Measurements from ENCODE around the gene TXNL4B. TPM values are rescaled to one million over a fixed set of nuclear protein-coding genes. Genes with fewer than 3 reads are reported as not detected.

Gene TXNL4B
- total RNA-seq, 2 experiments from 2014 or later, result 14.8 to 16.0 TPM

- CTCF ChIA-PET, result interaction anchor here (1.1 kb wide), 1 partner anchor 22 kb away, joined by 3 read pairs; no protein-coding TSS in a partner anchor
- H3K27me3 Mint-ChIP-seq, result no peaks in the 10 kb centered on the region
- POLR2A ChIA-PET, result no interaction called here
- H3K4me1 Mint-ChIP-seq, result no peaks in the 10 kb centered on the region
- no peak overlapping the region for H3K4me3 Mint-ChIP-seq
- DNase-seq, result no peak
- H3K36me3 Mint-ChIP-seq (ENCODE audit: low read depth), result peaks cover 61% of the 10 kb centered on the region
- H3K9me3 Mint-ChIP-seq, result no peaks in the 10 kb centered on the region
- no peak overlapping the region for H3K27ac Mint-ChIP-seq
These were observed 15.9 kb upstream of the TXNL4B start for GRCh38 chr16:72109300-72109699.

GRCh38 chr16:72108353-72109102 is 15.1 kb upstream of the TXNL4B start:
- no peak for DNase-seq
- Mint-ChIP-seq H3K27me3 (no peaks in the 10 kb centered on the region), H3K27ac (no peak overlapping the region), H3K4me3 (no peak overlapping the region), H3K9me3 (no peaks in the 10 kb centered on the region), H3K36me3 (ENCODE audit: low read depth) (peaks cover 64% of the 10 kb centered on the region), H3K4me1 (no peaks in the 10 kb centered on the region)
- POLR2A ChIA-PET, result no interaction called here
- CTCF ChIA-PET, result no interaction called here

- Mint-ChIP-seq H3K4me3 (no peak overlapping the region), H3K9me3 (no peaks in the 10 kb centered on the region), H3K4me1 (no peaks in the 10 kb centered on the region), H3K36me3 (ENCODE audit: low read depth) (peaks cover 69% of the 10 kb centered on the region), H3K27me3 (no peaks in the 10 kb centered on the region), H3K27ac (no peak overlapping the region)
- no peak for DNase-seq
- ChIA-PET CTCF (no interaction called here), POLR2A (no interaction called here)
These were observed 14.0 kb upstream of the TXNL4B start for GRCh38 chr16:72107371-72107770.

GRCh38 chr16:72105978-72106377 is 12.6 kb upstream of the TXNL4B start:
- Mint-ChIP-seq H3K27ac (no peak overlapping the region), H3K9me3 (no peaks in the 10 kb centered on the region), H3K27me3 (no peaks in the 10 kb centered on the region), H3K36me3 (ENCODE audit: low read depth) (peaks cover 72% of the 10 kb centered on the region), H3K4me3 (no peak overlapping the region), H3K4me1 (no peaks in the 10 kb centered on the region)
- DNase-seq, result no peak
- ChIA-PET POLR2A (no interaction called here), CTCF (interaction anchor here (0.6 to 1.7 kb wide), 2 partner anchors 9 to 11 kb away, joined by 3 read pairs; no protein-coding TSS in a partner anchor)

- Mint-ChIP-seq H3K9me3 (no peaks in the 10 kb centered on the region), H3K4me1 (no peaks in the 10 kb centered on the region), H3K36me3 (ENCODE audit: low read depth) (peaks cover 69% of the 10 kb centered on the region), H3K27me3 (no peaks in the 10 kb centered on the region), H3K27ac (no peak overlapping the region), H3K4me3 (no peak overlapping the region)
- CTCF ChIA-PET, result interaction anchor here (1.5 to 1.7 kb wide), 2 partner anchors 10 to 12 kb away, joined by 3 to 4 read pairs; partner anchors contain the start of genes DHX38 and TXNL4B
- no peak for DNase-seq
- POLR2A ChIA-PET, result no interaction called here
These were observed 11.5 kb upstream of the TXNL4B start for GRCh38 chr16:72104905-72105304.

- DNase-seq, result no peak
- Mint-ChIP-seq H3K27me3 (no peaks in the 10 kb centered on the region), H3K4me3 (no peak overlapping the region), H3K4me1 (peaks cover 4% of the 10 kb centered on the region), H3K27ac (no peak overlapping the region), H3K36me3 (ENCODE audit: low read depth) (peaks cover 73% of the 10 kb centered on the region), H3K9me3 (no peaks in the 10 kb centered on the region)
- CTCF ChIA-PET, result interaction anchor here (1.4 kb wide), 1 partner anchor 27 kb away, joined by 4 read pairs; no protein-coding TSS in a partner anchor
- POLR2A ChIA-PET, result no interaction called here
These were observed 7.8 kb upstream of the TXNL4B start for GRCh38 chr16:72101195-72101594.

- peaks cover 64% of the 10 kb centered on the region for H3K36me3 Mint-ChIP-seq (ENCODE audit: low read depth)
- H3K4me3 Mint-ChIP-seq, result no peak overlapping the region
- no peaks in the 10 kb centered on the region for H3K27me3 Mint-ChIP-seq
- H3K9me3 Mint-ChIP-seq, result no peaks in the 10 kb centered on the region
- peaks cover 17% of the 10 kb centered on the region for H3K4me1 Mint-ChIP-seq
- no peak overlapping the region for H3K27ac Mint-ChIP-seq
- peak; percentile 68 for DNase-seq
- POLR2A ChIA-PET, result no interaction called here
- CTCF ChIA-PET, result no interaction called here
These were observed 6.0 kb upstream of the TXNL4B start for GRCh38 chr16:72099377-72099818.

- Mint-ChIP-seq H3K27ac (no peak overlapping the region), H3K36me3 (ENCODE audit: low read depth) (peaks cover 60% of the 10 kb centered on the region), H3K9me3 (no peaks in the 10 kb centered on the region), H3K4me1 (peaks cover 17% of the 10 kb centered on the region), H3K4me3 (no peak overlapping the region), H3K27me3 (no peaks in the 10 kb centered on the region)
- ChIA-PET POLR2A (interaction anchor here (0.7 kb wide), 1 partner anchor 14 kb away, joined by 7 read pairs; no protein-coding TSS in a partner anchor), CTCF (no interaction called here)
- no peak for DNase-seq
These were observed 5.5 kb upstream of the TXNL4B start for GRCh38 chr16:72098936-72099335.

GRCh38 chr16:72094266-72094610 is 818 bp upstream of the TXNL4B start:
- CTCF ChIA-PET, result interaction anchor here (1.2 to 1.4 kb wide), 2 partner anchors 23 to 31 kb away, joined by 3 to 4 read pairs; no protein-coding TSS in a partner anchor

GRCh38 chr16:72092832-72093447 is 480 bp downstream of the TXNL4B start:
- ChIA-PET POLR2A (no interaction called here), CTCF (interaction anchor here (0.6 to 1.7 kb wide), 5 partner anchors 9 to 528 kb away, joined by 3 to 4 read pairs (median 3); no protein-coding TSS in a partner anchor)
- peak overlapping the region; percentile 97 for H3K4me3 Mint-ChIP-seq
- H3K9me3 Mint-ChIP-seq, result no peaks in the 10 kb centered on the region
- no peak for DNase-seq
- no peaks in the 10 kb centered on the region for H3K27me3 Mint-ChIP-seq
- peaks cover 39% of the 10 kb centered on the region for H3K4me1 Mint-ChIP-seq
- peak overlapping the region; percentile 98 for H3K27ac Mint-ChIP-seq
- H3K36me3 Mint-ChIP-seq (ENCODE audit: low read depth), result peaks cover 36% of the 10 kb centered on the region

More at GRCh38 chr16:72094266-72094610, 818 bp upstream of the TXNL4B start:
- peaks cover 39% of the 10 kb centered on the region for H3K4me1 Mint-ChIP-seq
- H3K9me3 Mint-ChIP-seq, result no peaks in the 10 kb centered on the region
- H3K27ac Mint-ChIP-seq, result peak overlapping the region; percentile 98
- POLR2A ChIA-PET, result no interaction called here
- no peak for DNase-seq
- H3K4me3 Mint-ChIP-seq, result peak overlapping the region; percentile 97
- H3K27me3 Mint-ChIP-seq, result no peaks in the 10 kb centered on the region
- peaks cover 35% of the 10 kb centered on the region for H3K36me3 Mint-ChIP-seq (ENCODE audit: low read depth)

GRCh38 chr16:72091217-72091616 is 2.2 kb downstream of the TXNL4B start:
- Mint-ChIP-seq H3K27ac (no peak overlapping the region), H3K4me1 (peaks cover 35% of the 10 kb centered on the region), H3K27me3 (no peaks in the 10 kb centered on the region), H3K9me3 (no peaks in the 10 kb centered on the region), H3K4me3 (peak overlapping the region; percentile 9), H3K36me3 (ENCODE audit: low read depth) (peaks cover 30% of the 10 kb centered on the region)
- ChIA-PET POLR2A (no interaction called here), CTCF (no interaction called here)
- DNase-seq, result no peak

- H3K27ac Mint-ChIP-seq, result no peak overlapping the region
- no peaks in the 10 kb centered on the region for H3K4me1 Mint-ChIP-seq
- H3K36me3 Mint-ChIP-seq (ENCODE audit: low read depth), result peaks cover 43% of the 10 kb centered on the region
- CTCF ChIA-PET, result interaction anchor here (0.6 to 2.0 kb wide), 2 partner anchors 10 kb away, joined by 3 to 4 read pairs; no protein-coding TSS in a partner anchor
- no peaks in the 10 kb centered on the region for H3K27me3 Mint-ChIP-seq
- DNase-seq, result no peak
- H3K9me3 Mint-ChIP-seq, result peaks cover 9% of the 10 kb centered on the region
- POLR2A ChIA-PET, result no interaction called here
- no peak overlapping the region for H3K4me3 Mint-ChIP-seq
These were observed 8.4 kb downstream of the TXNL4B start for GRCh38 chr16:72085002-72085401.

- no peaks in the 10 kb centered on the region for H3K27me3 Mint-ChIP-seq
- ChIA-PET POLR2A (interaction anchor here (0.6 kb wide), 1 partner anchor 14 kb away, joined by 7 read pairs; no protein-coding TSS in a partner anchor), CTCF (interaction anchor here (0.6 to 1.3 kb wide), 2 partner anchors 8 to 9 kb away, joined by 3 read pairs; no protein-coding TSS in a partner anchor)
- no peak overlapping the region for H3K27ac Mint-ChIP-seq
- no peak for DNase-seq
- no peaks in the 10 kb centered on the region for H3K4me1 Mint-ChIP-seq
- no peak overlapping the region for H3K4me3 Mint-ChIP-seq
- peaks cover 40% of the 10 kb centered on the region for H3K36me3 Mint-ChIP-seq (ENCODE audit: low read depth)
- peaks cover 9% of the 10 kb centered on the region for H3K9me3 Mint-ChIP-seq
These were observed 9.0 kb downstream of the TXNL4B start for GRCh38 chr16:72084445-72084844.
